Panc1 (cell line): ENCODE data around the gene NUDT7. TPM values are rescaled to one million over a fixed set of nuclear protein-coding genes. Genes with fewer than 3 reads are reported as not detected.

ENCODE experiments used
- ATAC-seq: fragments of 200-7000 bp; cut with Tn5 transposase; 2 replicates; pipeline ENCODE4 v1.9.1; 2020; ENCODE audit warnings: mild to moderate bottlenecking, moderate library complexity
- BruUV-seq: library from RNA; stranded (reverse); fragments of 400-500 nt; replicated peaks from 2 replicates; lab custom pipeline; 2021; lab: Mats Ljungman, UMichigan
- CTCF ChIA-PET: fragments of 300-600 bp; sonication (Branson Sonifier 250); formaldehyde crosslinking; loops from one replicate; lab custom pipeline; 2022; ENCODE audit warnings: antibody characterized with exemption; lab: Charles Lee
- POLR2A ChIA-PET: fragments of 300-600 bp; sonication (Branson Sonifier 250); formaldehyde crosslinking; loops from one replicate; lab custom pipeline; 2022; ENCODE audit warnings: antibody characterized with exemption; lab: Charles Lee
- DNase-seq: peaks from one replicate; pipeline ENCODE4 v3.0.0-alpha.2; 2010; ENCODE audit warnings: low read depth, low spot score
- H3K27ac ChIP-seq: 2 replicates; pipeline ENCODE4 v1.5.1; 2011; ENCODE audit warnings: mild to moderate bottlenecking, low read length, inconsistent platforms
- H3K27me3 ChIP-seq: fragments of 200-500 bp; sonication (Bioruptor generic); 2 replicates; pipeline ENCODE4 v1.6.0; 2014; ENCODE audit warnings: low read length, inconsistent platforms; ENCODE audit not compliant: control insufficient read depth, insufficient read depth
- H3K36me3 ChIP-seq: fragments of 200-500 bp; sonication (Bioruptor generic); 2 replicates; pipeline ENCODE4 v1.5.1; 2014; ENCODE audit warnings: inconsistent platforms, mild to moderate bottlenecking, low read length, moderate library complexity; ENCODE audit not compliant: control insufficient read depth, insufficient read depth
- H3K4me1 ChIP-seq: 2 replicates; pipeline ENCODE4 v1.5.1; 2011; ENCODE audit warnings: inconsistent platforms, mild to moderate bottlenecking, low read length, moderate library complexity; ENCODE audit not compliant: control insufficient read depth, insufficient read depth
- H3K4me3 ChIP-seq, 2 experiments: 2 replicates each; pipeline ENCODE4 v1.5.1; 2011 to 2012; ENCODE audit warnings: low read depth in 2 of 2, low read length in 2 of 2, mild to moderate bottlenecking in 2 of 2, inconsistent platforms in 1 of 2, moderate library complexity in 1 of 2
- H3K9me3 ChIP-seq: fragments of 200-500 bp; sonication (Bioruptor generic); 2 replicates; pipeline ENCODE4 v1.5.1; 2014; ENCODE audit warnings: low read depth, mild to moderate bottlenecking, inconsistent platforms, low read length, moderate library complexity; ENCODE audit not compliant: control insufficient read depth, insufficient read depth
- CTCF ChIP-seq: fragments of 450-650 bp; IDR thresholded peaks from 2 replicates; pipeline ENCODE4 v1.5.1; 2017; ENCODE audit warnings: mild to moderate bottlenecking
- POLR2AphosphoS5 ChIP-seq: IDR thresholded peaks from 2 replicates; pipeline ENCODE4 v1.6.1; 2012; ENCODE audit warnings: mild to moderate bottlenecking, low read depth, low read length, moderate library complexity
- REST ChIP-seq, 2 experiments: IDR thresholded peaks; 2 replicates each; pipeline ENCODE4 v1.6.1; 2011 to 2012; ENCODE audit warnings: low read depth in 2 of 2, control low read depth in 1 of 2, low read length in 1 of 2, mild to moderate bottlenecking in 1 of 2, moderate library complexity in 1 of 2; ENCODE audit not compliant: insufficient read depth in 1 of 2
- SIN3A ChIP-seq: IDR thresholded peaks from 2 replicates; pipeline ENCODE4 v1.6.1; 2012; ENCODE audit warnings: low read depth, mild to moderate bottlenecking, low read length, moderate library complexity, borderline replicate concordance; ENCODE audit not compliant: insufficient read depth
- TCF7L2 ChIP-seq: IDR thresholded peaks from 2 replicates; pipeline ENCODE4 v1.6.1; 2011; ENCODE audit warnings: mild to moderate bottlenecking, low read depth, low read length, inconsistent platforms
- in situ Hi-C: cut with HindIII; loops from 2 replicates; pipeline ENCODE4 v1.10.0; 2016; ENCODE audit warnings: low sequenced_read_pairs, low pct_unique_long_range_greater_than_20kb
- intact Hi-C: fragments of 100-400 bp; cut with micrococcal nuclease; formaldehyde crosslinking; loops from one replicate; pipeline ENCODE4 v1.10.0; 2022; ENCODE audit not compliant: unreplicated experiment
- total RNA-seq: library from RNA; stranded (reverse); gene quantifications from one replicate; pipeline ENCODE4 v1.2.1, GENCODE V29; 2021; ENCODE audit not compliant: unreplicated experiment

Gene NUDT7
- total RNA-seq, 1 experiment from 2014 or later: 4.7 TPM

GRCh38 chr16:77788181-77789084 lies 66.1 kb downstream of the NUDT7 start, which contains the start of gene VAT1L:
VAT1L (plus strand) TSS chr16:77788564; CDS start chr16:77788683, 119 bp downstream.
- Histone ChIP-seq H3K4me1 (no peaks in the 10 kb centered on the region), H3K4me3 (peak within 1 kb of the TSS in 1 of 2 experiments; percentile 43; a peak in 1 of 4 replicates), H3K27ac (no peak within 1 kb of the TSS), H3K9me3 (no peaks in the 10 kb centered on the region), H3K27me3 (peaks cover 10% of the 10 kb centered on the region), H3K36me3 (no peaks in the 10 kb centered on the region)
- intact Hi-C loops: no loop called here
- no peak for TF ChIP-seq TCF7L2
- no peak for TF ChIP-seq SIN3A
- TF ChIP-seq POLR2AphosphoS5: no peak
- no peak for DNase-seq
- no TSS peak for BruUV-seq
- in situ Hi-C loops: no loop called here
- ATAC-seq: no peak
- POLR2A ChIA-PET: no interaction called here
- CTCF ChIA-PET: no interaction called here

- no peak for TF ChIP-seq TCF7L2
- TF ChIP-seq REST (IDR thresholded peaks at IDR 0.05; ENCODE audit: insufficient read depth in 1 of 2, low read depth in 2 of 2, low read length in 1 of 2): no peak
- TF ChIP-seq POLR2AphosphoS5: no peak
- TF ChIP-seq SIN3A: no peak
- TF ChIP-seq CTCF: no peak
- DNase-seq (no peak), ATAC-seq (no peak)
- ChIA-PET CTCF (no interaction called here), POLR2A (no interaction called here)
- H3K4me1 ChIP-seq: no peaks in the 10 kb centered on the region
- in situ Hi-C loops (no loop called here), intact Hi-C loops (no loop called here)
- no TSS peak for BruUV-seq
- H3K27me3 ChIP-seq: peaks cover 10% of the 10 kb centered on the region
- H3K36me3 ChIP-seq: no peaks in the 10 kb centered on the region
- H3K27ac ChIP-seq: no peak overlapping the region
- no peaks in the 10 kb centered on the region for H3K9me3 ChIP-seq
- H3K4me3 ChIP-seq: peak overlapping the region in 1 of 2 experiments; percentile 43; a peak in 1 of 4 replicates
These were observed 67.0 kb downstream of the NUDT7 start for GRCh38 chr16:77789085-77790008.
